Testis (tissue), 3 donors: ENCODE measurements around the gene MED27. TPM values are rescaled to one million over a fixed set of nuclear protein-coding genes. Genes with fewer than 3 reads are reported as not detected.

Source experiments
- DNase-seq: peaks from one replicate; pipeline ENCODE4 v3.0.0-alpha.2; 2019
- H3K27ac ChIP-seq, 2 donors: fragments of 200-600 bp; sonication (generic); one replicate each; pipeline ENCODE4 v1.5.1; 2019
- H3K27me3 ChIP-seq: fragments of 200-600 bp; sonication (generic); one replicate; pipeline ENCODE4 v1.5.1; 2019
- H3K36me3 ChIP-seq: fragments of 200-600 bp; sonication (generic); one replicate; pipeline ENCODE4 v1.5.1; 2017; ENCODE audit warnings: low read depth; ENCODE audit errors: missing control alignments
- H3K4me1 ChIP-seq: fragments of 200-600 bp; sonication (generic); one replicate; pipeline ENCODE4 v1.5.1; 2019
- H3K4me3 ChIP-seq, 2 donors: fragments of 200-600 bp; sonication (generic); one replicate each; pipeline ENCODE4 v1.5.1; 2017 to 2019
- H3K9me3 ChIP-seq: fragments of 200-600 bp; sonication (generic); one replicate; pipeline ENCODE4 v1.5.1; 2017
- POLR2A ChIP-seq: fragments of 450-650 bp; IDR thresholded peaks from one replicate; pipeline ENCODE4 v1.6.1; 2017; ENCODE audit warnings: antibody characterized with exemption, mild to moderate bottlenecking, moderate library complexity
- WGBS, 2 donors: methylation state at CpG; one replicate each; pipeline ENCODE4 v1.1.5; 2018; 5-methylcytosine and 5-hydroxymethylcytosine counted together
- intact Hi-C: fragments of 100-400 bp; cut with DNase I; formaldehyde crosslinking; loops from one replicate; pipeline ENCODE4 v1.15.1; 2023; ENCODE audit warnings: low total_unique reads
- polyA plus RNA-seq: library from polyadenylated mRNA; stranded (reverse); fragments of 350-450 nt; fragmentation: Illumina TruSeq; extraction: RNeasy Lipid Tissue Mini Kit (QIAGEN cat#74804); gene quantifications from one replicate; pipeline ENCODE4 v1.2.3, GENCODE V29; 2014; ENCODE audit warnings: low read depth, low replicate concordance; ENCODE audit not compliant: insufficient read depth
- total RNA-seq, 2 donors: library from RNA; depleted of rRNA; stranded (reverse); fragments of >200 nt; gene quantifications; one replicate each; pipeline ENCODE4 v1.2.3, GENCODE V29; 2016
- TF ChIP-seq, protein P1 (sequence below), 3 experiments: fragments of 450-650 bp in 2 of 3; fragments of 200-600 bp in 1 of 3; sonication (generic) in 1 of 3; IDR thresholded peaks; one replicate each; pipeline ENCODE4 v1.5.1; 2016 to 2019; ENCODE audit warnings: antibody characterized with exemption in 3 of 3, mild to moderate bottlenecking in 2 of 3, moderate library complexity in 1 of 3

The MED27 gene
- total and polyA plus RNA-seq, 3 donors from 2014 or later = 30.7 to 45.0 (median 33.7) TPM

GRCh38 chr9:131845305-131846298, 234.1 kb downstream of the MED27 start:
- TF ChIP-seq, protein P1, sequence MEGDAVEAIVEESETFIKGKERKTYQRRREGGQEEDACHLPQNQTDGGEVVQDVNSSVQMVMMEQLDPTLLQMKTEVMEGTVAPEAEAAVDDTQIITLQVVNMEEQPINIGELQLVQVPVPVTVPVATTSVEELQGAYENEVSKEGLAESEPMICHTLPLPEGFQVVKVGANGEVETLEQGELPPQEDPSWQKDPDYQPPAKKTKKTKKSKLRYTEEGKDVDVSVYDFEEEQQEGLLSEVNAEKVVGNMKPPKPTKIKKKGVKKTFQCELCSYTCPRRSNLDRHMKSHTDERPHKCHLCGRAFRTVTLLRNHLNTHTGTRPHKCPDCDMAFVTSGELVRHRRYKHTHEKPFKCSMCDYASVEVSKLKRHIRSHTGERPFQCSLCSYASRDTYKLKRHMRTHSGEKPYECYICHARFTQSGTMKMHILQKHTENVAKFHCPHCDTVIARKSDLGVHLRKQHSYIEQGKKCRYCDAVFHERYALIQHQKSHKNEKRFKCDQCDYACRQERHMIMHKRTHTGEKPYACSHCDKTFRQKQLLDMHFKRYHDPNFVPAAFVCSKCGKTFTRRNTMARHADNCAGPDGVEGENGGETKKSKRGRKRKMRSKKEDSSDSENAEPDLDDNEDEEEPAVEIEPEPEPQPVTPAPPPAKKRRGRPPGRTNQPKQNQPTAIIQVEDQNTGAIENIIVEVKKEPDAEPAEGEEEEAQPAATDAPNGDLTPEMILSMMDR (IDR thresholded peaks at IDR 0.05) = no peak
- TF ChIP-seq POLR2A = no peak
- intact Hi-C loops = no loop called here
- DNase-seq = no peak
- Histone ChIP-seq H3K4me3 (no peak overlapping the region), H3K36me3 (no peaks in the 10 kb centered on the region), H3K4me1 (no peaks in the 10 kb centered on the region), H3K27ac (no peak overlapping the region), H3K27me3 (no peaks in the 10 kb centered on the region), H3K9me3 (no peaks in the 10 kb centered on the region)
- 87 to 91% methylated on average over 29 of the region's 29 CpGs for WGBS, 2 donors

GRCh38 chr9:131844745-131845118, 234.9 kb downstream of the MED27 start:
- Histone ChIP-seq H3K27me3 (no peaks in the 10 kb centered on the region), H3K9me3 (no peaks in the 10 kb centered on the region), H3K27ac (no peak overlapping the region), H3K36me3 (no peaks in the 10 kb centered on the region), H3K4me3 (no peak overlapping the region), H3K4me1 (no peaks in the 10 kb centered on the region)
- TF ChIP-seq, protein P1 (IDR thresholded peaks at IDR 0.05) = no peak
- TF ChIP-seq POLR2A = no peak
- DNase-seq = no peak
- intact Hi-C loops = no loop called here
- WGBS, 2 donors = 95 to 98% methylated on average over 3 to 4 of the region's 4 CpGs

DNA sequence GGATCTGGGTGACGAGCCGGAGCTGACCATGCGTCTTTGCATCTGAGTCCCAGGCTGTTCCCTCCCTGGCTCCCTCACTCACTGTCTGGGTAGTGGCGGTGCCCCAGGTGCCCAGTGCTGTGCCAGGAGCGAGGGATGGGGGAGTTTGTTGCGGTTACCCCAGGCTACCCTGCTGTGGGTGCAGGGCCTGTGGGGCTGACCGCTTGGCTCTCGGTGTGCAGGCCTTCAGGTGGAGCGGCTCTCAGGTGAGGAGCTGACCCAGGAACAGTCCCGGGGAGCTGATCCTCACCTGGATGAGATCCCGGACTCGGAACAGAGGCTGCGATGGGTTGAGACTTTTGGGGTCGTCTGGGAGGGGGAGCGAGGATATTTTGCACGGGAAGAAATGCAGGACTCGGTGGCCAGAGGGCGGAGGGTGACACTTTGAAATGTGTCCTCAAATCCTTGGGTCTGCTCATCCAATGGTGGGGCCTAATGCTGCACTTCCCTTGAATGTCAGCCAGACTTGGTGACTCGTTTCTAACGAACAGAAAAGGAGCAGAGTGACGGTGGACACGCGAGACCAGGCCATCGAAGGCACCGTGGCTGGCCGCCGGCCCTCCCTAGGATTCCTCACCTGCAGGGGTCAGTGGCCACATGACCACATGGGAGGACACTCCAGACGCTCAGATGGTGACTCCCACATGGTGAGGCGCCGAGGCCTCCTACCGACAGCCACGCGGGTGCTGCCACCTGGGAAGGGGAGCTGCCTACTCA, 235.5 kb downstream of the MED27 start:
- Histone ChIP-seq H3K27ac (no peak overlapping the region), H3K4me1 (no peaks in the 10 kb centered on the region), H3K4me3 (no peak overlapping the region), H3K27me3 (no peaks in the 10 kb centered on the region), H3K9me3 (no peaks in the 10 kb centered on the region), H3K36me3 (no peaks in the 10 kb centered on the region)
- no peak for TF ChIP-seq POLR2A
- TF ChIP-seq, protein P1 (IDR thresholded peaks at IDR 0.05) = no peak
- WGBS, 2 donors = 89 to 90% methylated on average over 21 to 33 of the region's 33 CpGs
- DNase-seq = no peak
- intact Hi-C loops = no loop called here

- Histone ChIP-seq H3K36me3 (no peaks in the 10 kb centered on the region), H3K27me3 (no peaks in the 10 kb centered on the region), H3K27ac (no peak overlapping the region), H3K4me1 (no peaks in the 10 kb centered on the region), H3K9me3 (no peaks in the 10 kb centered on the region), H3K4me3 (no peak overlapping the region)
- no peak for TF ChIP-seq POLR2A
- TF ChIP-seq, protein P1 (IDR thresholded peaks at IDR 0.05) = no peak
- DNase-seq = no peak
- intact Hi-C loops = no loop called here
- 77 to 81% methylated on average over 30 of the region's 30 CpGs for WGBS, 2 donors
Observed at GRCh38 chr9:131841765-131842318, 237.8 kb downstream of the MED27 start.
